H1 (cell line): ENCODE results near the gene RAB3A. TPM values are rescaled to one million over a fixed set of nuclear protein-coding genes. Genes with fewer than 3 reads are reported as not detected.

Source experiments
- CTCF ChIA-PET: fragments of 300-600 bp; sonication (Branson Sonifier 250); formaldehyde crosslinking; loops from one replicate; lab custom pipeline; 2021; ENCODE audit not compliant: partially characterized antibody; lab: Charles Lee
- POLR2A ChIA-PET: fragments of 300-600 bp; sonication (Branson Sonifier 250); formaldehyde crosslinking; loops from one replicate; lab custom pipeline; 2021; ENCODE audit warnings: inconsistent platforms; ENCODE audit not compliant: partially characterized antibody; lab: Charles Lee
- DNase-seq, 2 experiments: peaks; one replicate each; pipeline versions ENCODE4 v3.0.0 to v3.0.0-alpha.2; 2010 to 2022; ENCODE audit warnings: low spot score in 2 of 2, low read depth in 1 of 2, mixed read lengths in 1 of 2
- FAIRE-seq: peaks from 2 replicates; lab custom pipeline; 2011; peaks lifted over from hg19 to GRCh38; lab: Jason Lieb, UNC
- H2AFZ ChIP-seq: 2 replicates; pipeline ENCODE4 v1.8.1; 2012; ENCODE audit warnings: low read length, inconsistent platforms
- H2AK5ac ChIP-seq: 2 replicates; pipeline ENCODE4 v1.6.1; 2013; ENCODE audit warnings: low read depth, low read length
- H2BK120ac ChIP-seq: replicated peaks from 2 replicates; pipeline ENCODE3; 2013; ENCODE audit warnings: low read depth, low read length, inconsistent platforms
- H2BK12ac ChIP-seq: 2 replicates; pipeline ENCODE4 v1.6.1; 2013; ENCODE audit warnings: low read depth, low read length
- H2BK15ac ChIP-seq: 2 replicates; pipeline ENCODE4 v1.6.1; 2013; ENCODE audit warnings: low read length
- H2BK20ac ChIP-seq: 2 replicates; pipeline ENCODE4 v1.6.1; 2013; ENCODE audit warnings: low read length
- H2BK5ac ChIP-seq: 2 replicates; pipeline ENCODE4 v1.6.1; 2013; ENCODE audit warnings: low read depth, low read length
- H3K14ac ChIP-seq: 2 replicates; pipeline ENCODE4 v1.6.1; 2013; ENCODE audit warnings: inconsistent platforms; ENCODE audit not compliant: insufficient read length
- H3K18ac ChIP-seq: 2 replicates; pipeline ENCODE4 v1.6.1; 2013; ENCODE audit warnings: low read length; ENCODE audit errors: extremely low read depth
- H3K23ac ChIP-seq: 2 replicates; pipeline ENCODE4 v1.6.1; 2013; ENCODE audit warnings: inconsistent platforms; ENCODE audit not compliant: insufficient read length
- H3K23me2 ChIP-seq: 2 replicates; pipeline ENCODE4 v1.6.1; 2013; ENCODE audit warnings: low read depth, low read length
- H3K27ac ChIP-seq: 2 replicates; pipeline ENCODE4 v1.6.1; 2011; ENCODE audit warnings: low read depth, low read length, inconsistent platforms
- H3K27me3 ChIP-seq, 4 experiments: replicated peaks in 1 of 4; 1 replicate in 1 of 4; 2 replicates in 3 of 4; pipeline versions ENCODE4 v1.6.1 to v1.8.1; 2011 to 2013; ENCODE audit warnings: low read length in 3 of 4, mild to moderate bottlenecking in 3 of 4, inconsistent platforms in 2 of 4, mixed read lengths in 2 of 4, moderate library complexity in 1 of 4; ENCODE audit not compliant: control insufficient read depth in 3 of 4, insufficient read depth in 3 of 4; ENCODE audit errors: extremely low read depth in 1 of 4
- H3K36me3 ChIP-seq, 4 experiments: 2 replicates each; pipeline versions ENCODE4 v1.6.1 to v1.8.1; 2011 to 2013; ENCODE audit warnings: mild to moderate bottlenecking in 4 of 4, low read length in 3 of 4, moderate library complexity in 2 of 4, control low read depth in 1 of 4, inconsistent platforms in 1 of 4; ENCODE audit not compliant: insufficient read depth in 4 of 4, control insufficient read depth in 2 of 4
- H3K4ac ChIP-seq: replicated peaks from 2 replicates; pipeline ENCODE3; 2013; ENCODE audit warnings: low read length, low read depth, mixed read lengths, inconsistent platforms; ENCODE audit not compliant: insufficient read length
- H3K4me1 ChIP-seq, 4 experiments: replicated peaks in 1 of 4; 1 replicate in 1 of 4; 2 replicates in 3 of 4; pipeline versions ENCODE4 v1.6.1 to v1.8.1; 2011 to 2013; ENCODE audit warnings: low read length in 3 of 4, inconsistent platforms in 2 of 4, mixed read lengths in 1 of 4; ENCODE audit not compliant: insufficient read depth in 4 of 4, control insufficient read depth in 3 of 4
- H3K4me2 ChIP-seq, 2 experiments: 2 replicates each; pipeline versions ENCODE4 v1.6.1 to v1.8.1; 2011 to 2013; ENCODE audit warnings: low read depth in 2 of 2, low read length in 2 of 2, control low read depth in 1 of 2, inconsistent platforms in 1 of 2, mild to moderate bottlenecking in 1 of 2; ENCODE audit not compliant: insufficient read depth in 1 of 2
- H3K4me3 ChIP-seq, 4 experiments: fragments of 200-600, 300-600 bp in 1 of 4; sonication (generic), shearing (Covaris generic), sonication (Bioruptor Twin) in 1 of 4; 2 replicates each; pipeline versions ENCODE4 v1.5.1 to v1.8.1; 2011 to 2016; ENCODE audit warnings: low read length in 4 of 4, low read depth in 3 of 4, control low read depth in 2 of 4, inconsistent platforms in 2 of 4, mild to moderate bottlenecking in 2 of 4, mixed read lengths in 1 of 4, moderate library complexity in 1 of 4; ENCODE audit not compliant: insufficient read depth in 2 of 4; ENCODE audit errors: extremely low read depth in 1 of 4
- H3K56ac ChIP-seq: replicated peaks from 2 replicates; pipeline ENCODE3; 2013; ENCODE audit warnings: low read depth, mild to moderate bottlenecking, mixed read lengths, low read length, inconsistent platforms; ENCODE audit not compliant: insufficient read length
- H3K79me1 ChIP-seq: 2 replicates; pipeline ENCODE4 v1.6.1; 2013; ENCODE audit warnings: low read depth, low read length, control low read depth
- H3K79me2 ChIP-seq, 2 experiments: 2 replicates each; pipeline versions ENCODE4 v1.6.1 to v1.8.1; 2012 to 2013; ENCODE audit warnings: low read length in 2 of 2, mild to moderate bottlenecking in 2 of 2, inconsistent platforms in 1 of 2; ENCODE audit not compliant: insufficient read depth in 2 of 2, control insufficient read depth in 1 of 2
- H3K9ac ChIP-seq, 4 experiments: replicated peaks in 1 of 4; 1 replicate in 1 of 4; 2 replicates in 3 of 4; pipeline versions ENCODE4 v1.6.1 to v1.8.1; 2011 to 2013; ENCODE audit warnings: low read depth in 3 of 4, low read length in 3 of 4, control low read depth in 2 of 4, mild to moderate bottlenecking in 2 of 4, moderate library complexity in 2 of 4, inconsistent platforms in 1 of 4; ENCODE audit errors: extremely low read depth in 1 of 4
- H3K9me3 ChIP-seq, 2 experiments: 2 replicates each; pipeline versions ENCODE4 v1.6.1 to v1.8.1; 2012 to 2013; ENCODE audit warnings: mild to moderate bottlenecking in 2 of 2, moderate library complexity in 2 of 2, control low read depth in 1 of 2, inconsistent platforms in 1 of 2, low read depth in 1 of 2, low read length in 1 of 2, mixed read lengths in 1 of 2; ENCODE audit not compliant: insufficient read depth in 2 of 2
- H4K20me1 ChIP-seq, 2 experiments: replicated peaks in 1 of 2; 2 replicates each; pipeline versions ENCODE3 to v1.8.1; 2011 to 2013; ENCODE audit warnings: inconsistent platforms in 2 of 2, low read length in 2 of 2, mild to moderate bottlenecking in 1 of 2; ENCODE audit not compliant: insufficient read depth in 2 of 2, control insufficient read depth in 1 of 2
- H4K5ac ChIP-seq: 2 replicates; pipeline ENCODE4 v1.6.1; 2013; ENCODE audit warnings: low read length, low read depth, mixed read lengths, inconsistent platforms; ENCODE audit not compliant: insufficient read length
- H4K8ac ChIP-seq: 2 replicates; pipeline ENCODE4 v1.8.0; 2013; ENCODE audit warnings: mild to moderate bottlenecking, moderate library complexity, low read length, inconsistent platforms; ENCODE audit not compliant: insufficient read depth; ENCODE audit errors: extremely low read depth
- H4K91ac ChIP-seq: replicated peaks from 2 replicates; pipeline ENCODE3; 2013; ENCODE audit warnings: low read length, mixed read lengths, inconsistent platforms; ENCODE audit not compliant: insufficient read length
- ASH2L ChIP-seq: fragments of 200-600, 300-600 bp; sonication (generic); IDR thresholded peaks from one replicate; pipeline ENCODE4 v1.7.1; 2017; ENCODE audit warnings: low read length
- E2F6 ChIP-seq: IDR thresholded peaks from 2 replicates; pipeline ENCODE4 v1.6.1; 2012; ENCODE audit warnings: inconsistent platforms
- JUN ChIP-seq: IDR thresholded peaks from 2 replicates; pipeline ENCODE4 v1.6.1; 2011; ENCODE audit warnings: low read depth, mild to moderate bottlenecking, improper control_type of control experiment, low read length
- NRF1 ChIP-seq: IDR thresholded peaks from 2 replicates; pipeline ENCODE4 v1.6.1; 2011; ENCODE audit warnings: mild to moderate bottlenecking, low read depth, low read length, improper control_type of control experiment
- RNF2 ChIP-seq: fragments of 200-900, 300-1000 bp; sonication (generic); IDR thresholded peaks from 2 replicates; pipeline ENCODE4 v1.7.1; 2016; ENCODE audit warnings: borderline replicate concordance, low read depth, mild to moderate bottlenecking, antibody characterized with exemption, low read length; ENCODE audit not compliant: poor library complexity, severe bottlenecking; ENCODE audit errors: missing control alignments
- SIRT6 ChIP-seq: IDR thresholded peaks from one replicate; pipeline ENCODE4 v1.7.1; 2012; ENCODE audit warnings: low read length, inconsistent platforms
- SP2 ChIP-seq: IDR thresholded peaks from 2 replicates; pipeline ENCODE4 v1.6.1; 2012; ENCODE audit warnings: mild to moderate bottlenecking, low read length, inconsistent platforms
- TEAD4 ChIP-seq: IDR thresholded peaks from 2 replicates; pipeline ENCODE4 v1.6.1; 2012; ENCODE audit warnings: low read depth, low read length, inconsistent platforms, mixed read lengths
- WGBS, 2 experiments: shearing (Covaris generic) in 1 of 2; methylation state at CpG; one replicate each; pipeline versions ENCODE4 v1.1.6 to v1.1.7; 2013 to 2015; ENCODE audit warnings: low lambda C conversion rate in 2 of 2, mixed read lengths in 2 of 2, inconsistent platforms in 1 of 2, low coverage in 1 of 2, missing lambda C conversion rate in 1 of 2; ENCODE audit not compliant: insufficient replicate concordance in 2 of 2, insufficient coverage in 1 of 2, insufficient read length in 1 of 2; ENCODE audit errors: extremely low coverage in 1 of 2, missing lambda C conversion rate in 1 of 2; 5-methylcytosine and 5-hydroxymethylcytosine counted together
- polyA plus RNA-seq, 7 experiments: library from polyadenylated mRNA; depleted of rRNA in 3 of 7; stranded (reverse) in 5 of 7; unstranded in 2 of 7; fragments of >200 nt in 5 of 7; fragments of 200-250 nt in 2 of 7; gene quantifications; 1 replicate in 5 of 7; 2 replicates in 1 of 7; 4 replicates in 1 of 7; pipeline versions ENCODE4 v1.2.1 to v1.2.3, GENCODE V29; 2011 to 2013; ENCODE audit warnings: missing spikeins in 2 of 7, mixed read lengths in 2 of 7
- total RNA-seq: library from RNA; stranded (reverse); fragmentation: NEBNext Ultra II Directional; extraction: Animal tissue kit (Norgen Biotek cat#: 25700); gene quantifications from 2 replicates; pipeline ENCODE4 v1.2.1, GENCODE V29; 2021

The RAB3A gene
- total and polyA plus RNA-seq, 2 of the 8 experiments (the other 6 are each of a cell fraction or from before 2014, with no cell fraction given) = 13.6 to 14.2 TPM

DNA sequence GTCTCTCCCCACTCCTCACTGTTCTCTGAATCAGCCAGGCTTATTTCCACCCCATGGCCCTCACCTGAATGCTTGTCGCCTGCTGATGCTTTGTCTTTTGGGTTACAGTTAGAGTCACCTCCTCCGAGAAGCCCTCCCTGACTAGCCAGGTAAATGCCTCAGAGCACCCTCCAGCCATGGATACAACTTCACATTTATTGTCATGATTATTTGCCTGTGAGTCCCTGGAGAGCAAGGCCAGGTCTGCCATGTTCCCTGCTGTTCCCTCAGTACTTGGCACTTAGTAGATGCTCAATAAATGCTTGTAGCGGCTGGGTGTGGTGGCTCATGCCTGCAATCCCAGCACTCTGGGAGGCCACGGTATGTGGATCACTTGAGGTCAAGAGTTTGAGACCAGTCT lies 26.1 kb upstream of the RAB3A start:
- H2BK5ac ChIP-seq = peak overlapping the region; percentile 18; the same call in 1 of the 2 replicates
- ChIA-PET CTCF (interaction anchor here (0.6 to 10.1 kb wide), 9 partner anchors 10 to 523 kb away, joined by 3 to 140 read pairs (median 18); partner anchors contain the start of gene RAB3A), POLR2A (interaction anchor here (0.7 to 4.4 kb wide), 3 partner anchors 19 to 51 kb away, joined by 3 to 43 read pairs (median 10); partner anchors contain the start of gene JUND)
- TF ChIP-seq E2F6 = no peak
- no peak for TF ChIP-seq RNF2
- TF ChIP-seq NRF1 = no peak
- no peak for TF ChIP-seq TEAD4
- no peak for TF ChIP-seq JUN
- no peak for TF ChIP-seq SP2
- no peak for TF ChIP-seq ASH2L
- no peak for TF ChIP-seq SIRT6
- H3K4me3 ChIP-seq = no peak overlapping the region
- H3K27me3 ChIP-seq = peaks cover 10 to 21% (median 16%) of the 10 kb centered on the region in 4 experiments
- H3K23ac ChIP-seq = no peak overlapping the region
- no peak for FAIRE-seq
- H2AFZ ChIP-seq = no peak overlapping the region
- no peak overlapping the region for H3K9ac ChIP-seq
- H3K79me2 ChIP-seq = no peaks in the 10 kb centered on the region
- no peak overlapping the region; the same call in 1 of the 2 replicates for H2BK20ac ChIP-seq
- DNase-seq = no peak
- no peaks in the 10 kb centered on the region for H3K79me1 ChIP-seq
- H3K14ac ChIP-seq = no peak overlapping the region
- H2BK120ac ChIP-seq = no peak overlapping the region
- no peak overlapping the region for H3K4ac ChIP-seq
- peaks cover 12% of the 10 kb centered on the region for H3K23me2 ChIP-seq
- 56% methylated on average over 4 of the region's 4 CpGs; no CpG with 5 or more reads in 1 of the 2 experiments for WGBS, 2 experiments
- no peak overlapping the region for H2BK12ac ChIP-seq
- peaks cover 6 to 27% (median 23%) of the 10 kb centered on the region in 4 experiments for H3K4me1 ChIP-seq
- no peak overlapping the region for H2BK15ac ChIP-seq
- H3K36me3 ChIP-seq = no peaks in the 10 kb centered on the region
- H4K20me1 ChIP-seq = no peaks in the 10 kb centered on the region
- no peak overlapping the region for H4K8ac ChIP-seq
- no peak overlapping the region for H4K5ac ChIP-seq
- no peak overlapping the region for H3K27ac ChIP-seq
- no peak overlapping the region for H3K56ac ChIP-seq
- no peaks in the 10 kb centered on the region for H3K9me3 ChIP-seq
- no peak overlapping the region; a peak in 1 of 4 replicates for H3K4me2 ChIP-seq
- H4K91ac ChIP-seq = peak overlapping the region; percentile 25
- H3K18ac ChIP-seq = no peak overlapping the region
- no peak overlapping the region for H2AK5ac ChIP-seq
